HG03354 (cell line): ENCODE data around the gene WHRN.
A peak's percentile ranks its signal among the peaks of the same experiment; 100 is the strongest.

Experiments used
- ATAC-seq: cut with Tn5 transposase; IDR thresholded peaks from one replicate; pipeline ENCODE4 v1.9.1; 2021; ENCODE audit warnings: mild to moderate bottlenecking; ENCODE audit not compliant: unreplicated experiment, poor library complexity, severe bottlenecking

Gene WHRN

GRCh38 chr9:114408645-114409044, 96.6 kb downstream of the WHRN start:
- no peak for ATAC-seq

GRCh38 chr9:114407889-114408288, 97.4 kb downstream of the WHRN start:
- ATAC-seq: no peak

DNA sequence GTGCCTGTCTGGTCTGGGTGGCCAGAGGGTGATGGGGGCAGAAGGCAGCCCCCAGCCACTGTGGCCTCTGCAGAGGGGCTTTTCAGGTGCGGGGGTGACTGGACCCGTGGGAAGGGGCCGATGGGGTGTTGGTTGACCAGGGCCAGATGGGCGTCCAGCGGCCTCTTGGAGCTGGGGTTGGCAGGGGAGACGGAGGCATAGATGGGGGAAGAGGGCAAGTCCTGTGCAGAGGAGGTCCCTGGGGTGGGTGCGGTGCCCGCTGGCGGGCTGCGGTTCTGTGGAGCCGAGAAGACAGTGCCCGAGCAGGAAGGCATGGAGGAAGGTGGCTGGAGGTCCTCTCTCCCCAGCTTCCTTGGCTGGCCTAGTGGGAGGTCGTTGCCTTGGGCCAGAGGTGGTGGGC, 98.8 kb downstream of the WHRN start:
- ATAC-seq: no peak

DNA sequence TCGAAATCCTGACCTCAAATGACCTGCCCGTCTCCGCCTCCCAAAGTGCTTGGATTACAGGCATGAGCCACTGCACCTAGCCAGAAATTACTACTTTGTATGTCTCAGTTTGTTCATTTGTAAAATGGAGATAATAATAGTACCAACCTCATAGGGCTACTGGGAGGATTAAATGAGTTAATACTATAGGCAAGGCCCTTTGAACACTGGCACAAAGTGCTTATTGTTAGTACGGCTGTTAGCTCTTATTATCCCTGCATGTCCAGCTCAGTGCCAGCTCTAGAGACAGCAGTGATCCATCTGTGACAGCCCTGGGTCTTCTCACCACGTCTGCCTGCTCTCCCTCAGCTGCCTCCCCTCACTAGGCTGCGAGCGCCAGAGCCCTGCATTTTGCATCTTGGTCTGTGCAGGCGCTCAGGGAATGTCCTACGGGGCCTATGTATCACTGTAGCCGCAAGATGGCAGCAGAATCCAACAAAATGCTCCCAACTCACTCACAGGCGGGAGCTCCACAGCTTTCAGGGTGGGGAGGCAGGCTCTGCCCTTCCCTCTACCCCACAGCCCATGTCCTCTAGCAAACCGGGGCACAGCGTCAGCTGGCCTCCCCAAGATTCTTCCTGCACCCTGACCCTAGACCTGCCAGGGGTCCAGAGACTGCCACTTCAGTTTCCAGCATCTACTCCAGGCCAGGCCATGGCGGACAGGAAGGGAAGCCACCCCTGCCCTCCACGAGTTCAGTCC, 99.8 kb downstream of the WHRN start:
- ATAC-seq: peak; percentile 93

- no peak for ATAC-seq
Observed at GRCh38 chr9:114404531-114404930, 100.7 kb downstream of the WHRN start.

- ATAC-seq: no peak
Observed at GRCh38 chr9:114403153-114403756, 102.0 kb downstream of the WHRN start.

GRCh38 chr9:114401344-114401743, 103.9 kb downstream of the WHRN start:
- no peak for ATAC-seq

GRCh38 chr9:114400772-114401171, 104.5 kb downstream of the WHRN start:
- ATAC-seq: no peak

- ATAC-seq: no peak
Observed at GRCh38 chr9:114400219-114400618, 105.1 kb downstream of the WHRN start.

DNA sequence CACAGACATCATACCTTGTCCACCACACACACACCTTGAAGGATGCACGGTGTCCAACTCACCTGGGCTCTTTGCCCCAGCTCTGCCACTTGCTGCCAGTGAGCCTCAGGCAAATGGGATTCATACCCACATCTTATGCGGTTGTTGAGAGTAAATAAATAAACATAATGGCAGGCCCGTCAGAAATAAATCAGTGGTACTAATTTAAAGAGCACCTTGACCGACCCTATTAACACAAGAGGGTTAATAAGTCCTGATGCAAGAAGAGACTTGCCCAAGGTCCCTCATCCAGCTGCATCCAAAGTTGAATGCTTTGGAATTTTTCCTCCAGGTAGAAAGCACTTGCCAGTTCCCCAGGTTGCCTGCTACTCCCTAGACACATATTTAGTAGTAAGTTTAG, 105.9 kb downstream of the WHRN start:
- no peak for ATAC-seq

- ATAC-seq: peak; percentile 83
Observed at GRCh38 chr9:114397848-114398605, 107.2 kb downstream of the WHRN start.

DNA sequence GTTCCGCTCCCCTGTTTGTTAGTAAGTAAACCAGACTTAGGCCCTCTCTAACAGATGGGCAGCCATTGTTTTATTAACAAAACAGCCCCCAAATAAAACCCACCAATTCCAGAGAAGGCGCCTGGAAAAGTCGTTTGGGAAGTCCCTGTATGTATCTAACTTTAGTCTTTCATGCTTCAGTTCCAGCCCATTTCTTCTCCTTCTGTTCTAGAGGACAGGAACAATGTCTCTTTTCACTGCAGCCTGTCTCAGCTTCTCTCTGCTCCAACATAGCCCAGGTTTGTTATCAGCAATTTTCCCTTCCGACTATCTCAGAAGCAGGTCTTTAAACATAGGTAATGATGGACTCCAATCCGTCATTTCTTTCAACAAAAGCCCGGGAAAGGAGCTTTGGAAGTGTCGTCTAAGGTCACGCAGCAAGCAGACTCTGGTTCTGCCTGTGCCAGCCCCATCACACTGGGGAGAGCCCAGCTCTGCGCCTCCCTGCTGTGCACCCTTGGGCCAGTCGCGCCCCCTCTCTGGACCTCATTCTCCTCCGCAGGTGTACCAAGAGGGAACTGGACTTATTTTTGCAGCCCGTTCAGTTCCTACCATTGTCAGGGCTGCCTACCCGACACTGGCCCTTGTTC, 107.9 kb downstream of the WHRN start:
- peak; percentile 48 for ATAC-seq

- ATAC-seq: no peak
Observed at GRCh38 chr9:114396558-114397218, 108.6 kb downstream of the WHRN start.

- ATAC-seq: no peak
Observed at GRCh38 chr9:114395768-114396167, 109.5 kb downstream of the WHRN start.

GRCh38 chr9:114395334-114395617, 110.0 kb downstream of the WHRN start:
- ATAC-seq: no peak

DNA sequence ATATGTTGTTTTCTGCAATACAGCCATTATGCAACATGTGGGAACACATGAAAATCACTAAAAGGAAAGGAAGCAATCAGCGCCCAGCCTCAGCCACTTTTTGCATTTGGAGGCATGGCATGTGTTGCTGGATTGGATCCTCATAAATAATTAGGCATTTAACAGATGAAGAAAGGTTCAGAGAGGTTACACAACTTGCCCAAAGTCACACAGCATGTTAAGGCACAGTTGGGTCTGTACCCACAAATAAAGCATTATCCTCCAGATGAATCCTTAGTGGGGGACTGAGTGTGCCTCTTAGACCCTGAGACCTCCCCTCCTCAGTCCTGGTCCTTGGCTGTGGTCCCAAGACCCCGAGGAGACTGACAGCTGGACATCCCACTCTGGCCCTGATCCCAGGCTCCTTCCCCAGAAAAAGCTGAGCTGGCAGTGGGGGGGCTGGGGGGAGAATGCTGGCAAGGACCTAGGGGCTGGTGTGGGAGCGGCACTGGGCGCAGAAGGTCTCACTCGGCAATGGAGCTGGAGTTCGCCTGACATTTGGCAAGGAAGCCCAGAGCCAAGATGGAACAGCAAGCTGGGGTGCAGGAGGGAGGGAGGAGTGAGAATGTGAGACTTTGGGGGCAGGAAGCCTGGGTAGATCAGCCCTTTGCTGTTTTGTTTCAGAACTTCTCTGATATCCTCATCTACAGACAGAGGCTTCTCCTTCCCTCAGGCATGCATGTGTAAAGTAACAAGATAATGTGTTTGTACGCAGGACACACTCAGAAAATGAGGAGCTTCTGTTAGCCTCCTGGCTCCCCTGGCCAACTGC, 110.5 kb downstream of the WHRN start:
- ATAC-seq: no peak

DNA sequence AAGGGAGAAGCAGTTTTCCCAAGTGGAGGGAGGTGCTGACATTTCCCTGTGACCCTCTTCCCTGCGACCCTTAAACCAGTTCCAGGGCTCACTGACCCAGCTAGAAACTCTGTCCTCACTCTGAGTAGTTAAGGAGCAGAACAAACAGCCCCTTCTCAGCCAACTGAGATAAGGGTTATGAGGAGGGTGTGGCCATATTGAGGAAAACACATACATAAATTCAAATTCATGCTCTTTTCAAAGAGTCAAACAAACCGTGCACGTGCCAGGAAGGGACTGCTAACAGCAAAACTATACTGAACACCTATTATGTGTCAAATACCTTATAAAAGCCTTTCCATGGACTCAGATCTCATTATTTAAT, 112.5 kb downstream of the WHRN start:
- ATAC-seq: no peak

- ATAC-seq: no peak
Observed at GRCh38 chr9:114390952-114391351, 114.3 kb downstream of the WHRN start.

- ATAC-seq: no peak
Observed at GRCh38 chr9:114389612-114390368, 115.5 kb downstream of the WHRN start.
